DND-41 (cell line): ENCODE measurements around the gene RABGAP1L.

Experiments used
- EZH2 ChIP-seq: IDR thresholded peaks from 3 replicates; pipeline ENCODE4 v1.6.1; 2012; ENCODE audit warnings: borderline replicate concordance, low read depth, mild to moderate bottlenecking, moderate library complexity, low read length, inconsistent platforms; ENCODE audit not compliant: severe bottlenecking
- TF ChIP-seq, protein P1 (sequence below): IDR thresholded peaks from 2 replicates; pipeline ENCODE4 v1.5.1; 2012; ENCODE audit warnings: borderline replicate concordance, low read length, moderate library complexity, mild to moderate bottlenecking; ENCODE audit not compliant: poor library complexity, severe bottlenecking; ENCODE audit errors: extremely low read depth

DNA sequence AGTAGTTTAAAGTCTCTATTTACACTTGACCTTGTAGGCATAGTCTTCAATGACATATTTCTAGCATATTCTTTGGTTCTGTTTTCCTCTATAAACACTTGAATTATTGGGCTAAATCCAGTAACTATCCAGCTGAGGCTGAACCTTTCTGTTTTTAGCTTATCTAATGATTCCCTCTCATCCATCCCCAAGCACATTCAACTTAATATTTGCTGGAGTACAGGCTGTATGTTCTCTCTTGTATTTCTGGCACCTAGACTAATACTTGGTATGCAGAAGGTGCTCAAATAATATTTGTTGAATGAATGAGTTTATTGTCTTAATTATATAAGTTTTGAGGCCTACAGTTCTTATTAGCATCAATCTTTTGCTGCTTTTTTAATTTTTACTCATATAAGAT lies 88.7 kb downstream of the RABGAP1L start:
- TF ChIP-seq, protein P1, sequence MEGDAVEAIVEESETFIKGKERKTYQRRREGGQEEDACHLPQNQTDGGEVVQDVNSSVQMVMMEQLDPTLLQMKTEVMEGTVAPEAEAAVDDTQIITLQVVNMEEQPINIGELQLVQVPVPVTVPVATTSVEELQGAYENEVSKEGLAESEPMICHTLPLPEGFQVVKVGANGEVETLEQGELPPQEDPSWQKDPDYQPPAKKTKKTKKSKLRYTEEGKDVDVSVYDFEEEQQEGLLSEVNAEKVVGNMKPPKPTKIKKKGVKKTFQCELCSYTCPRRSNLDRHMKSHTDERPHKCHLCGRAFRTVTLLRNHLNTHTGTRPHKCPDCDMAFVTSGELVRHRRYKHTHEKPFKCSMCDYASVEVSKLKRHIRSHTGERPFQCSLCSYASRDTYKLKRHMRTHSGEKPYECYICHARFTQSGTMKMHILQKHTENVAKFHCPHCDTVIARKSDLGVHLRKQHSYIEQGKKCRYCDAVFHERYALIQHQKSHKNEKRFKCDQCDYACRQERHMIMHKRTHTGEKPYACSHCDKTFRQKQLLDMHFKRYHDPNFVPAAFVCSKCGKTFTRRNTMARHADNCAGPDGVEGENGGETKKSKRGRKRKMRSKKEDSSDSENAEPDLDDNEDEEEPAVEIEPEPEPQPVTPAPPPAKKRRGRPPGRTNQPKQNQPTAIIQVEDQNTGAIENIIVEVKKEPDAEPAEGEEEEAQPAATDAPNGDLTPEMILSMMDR: no peak
- TF ChIP-seq EZH2: no peak
